OCI-LY7 (cell line): ENCODE measurements around the gene EEIG1. TPM values are rescaled to one million over a fixed set of nuclear protein-coding genes. Genes with fewer than 3 reads are reported as not detected.

Experiments
- BruUV-seq: library from RNA; stranded (reverse); fragments of 400-500 nt; replicated peaks from 2 replicates; lab custom pipeline; 2021; lab: Mats Ljungman, UMichigan
- CTCF ChIA-PET: fragments of 300-600 bp; sonication (Branson Sonifier 250); formaldehyde crosslinking; loops from one replicate; lab custom pipeline; 2022; ENCODE audit warnings: antibody characterized with exemption; ENCODE audit not compliant: unreplicated experiment; lab: Charles Lee
- POLR2A ChIA-PET: fragments of 300-600 bp; sonication (Branson Sonifier 250); formaldehyde crosslinking; loops from one replicate; lab custom pipeline; 2022; ENCODE audit warnings: antibody characterized with exemption; lab: Charles Lee
- DNase-seq: peaks from one replicate; pipeline ENCODE4 v3.0.0-alpha.2; 2015; ENCODE audit warnings: low spot score
- H2AFZ ChIP-seq: fragments of 200-600 bp; sonication (generic), shearing (Covaris generic); 2 replicates; pipeline ENCODE4 v1.6.1; 2014; ENCODE audit warnings: mild to moderate bottlenecking, antibody characterized with exemption, low read length, moderate library complexity
- H3K27ac ChIP-seq: fragments of 200-600 bp; sonication (generic); 2 replicates; pipeline ENCODE4 v1.5.1; 2014; ENCODE audit warnings: mixed run types, low read depth, mild to moderate bottlenecking, moderate library complexity, low read length, inconsistent platforms; ENCODE audit not compliant: poor library complexity, severe bottlenecking
- H3K36me3 ChIP-seq: fragments of 200-600 bp; sonication (generic); 2 replicates; pipeline ENCODE4 v1.6.1; 2014; ENCODE audit warnings: mild to moderate bottlenecking, antibody characterized with exemption, low read length, moderate library complexity, mixed read lengths; ENCODE audit not compliant: insufficient read depth
- H3K4me1 ChIP-seq: fragments of 200-600 bp; sonication (generic); 2 replicates; pipeline ENCODE4 v1.5.1; 2014; ENCODE audit warnings: mild to moderate bottlenecking, low read length; ENCODE audit not compliant: insufficient read depth, poor library complexity, severe bottlenecking
- H3K4me2 ChIP-seq: fragments of 200-600 bp; sonication (generic); 2 replicates; pipeline ENCODE4 v1.6.1; 2014; ENCODE audit warnings: mild to moderate bottlenecking, low read length
- H3K4me3 ChIP-seq: fragments of 200-600 bp; sonication (generic); 2 replicates; pipeline ENCODE4 v1.5.1; 2014; ENCODE audit warnings: mild to moderate bottlenecking, low read depth, low read length; ENCODE audit not compliant: poor library complexity, severe bottlenecking
- H3K79me2 ChIP-seq: fragments of 200-600 bp; sonication (generic); 2 replicates; pipeline ENCODE4 v1.6.1; 2016; ENCODE audit warnings: low read depth, mild to moderate bottlenecking, low read length, moderate library complexity, mixed read lengths; ENCODE audit not compliant: insufficient read depth
- H3K9me2 ChIP-seq: fragments of 200-600 bp; sonication (generic); 2 replicates; pipeline ENCODE4 v1.6.1; 2016; ENCODE audit warnings: mild to moderate bottlenecking, low read length, mixed read lengths; ENCODE audit not compliant: insufficient read depth
- H3K9me3 ChIP-seq: fragments of 200-600 bp; sonication (generic); 2 replicates; pipeline ENCODE4 v1.6.1; 2014; ENCODE audit warnings: mild to moderate bottlenecking, mixed run types, low read length, mixed read lengths
- H4K20me1 ChIP-seq: fragments of 200-600 bp; sonication (generic); 2 replicates; pipeline ENCODE4 v1.6.1; 2014; ENCODE audit warnings: mild to moderate bottlenecking, antibody characterized with exemption, low read length, moderate library complexity, mixed read lengths; ENCODE audit not compliant: insufficient read depth
- CTCF ChIP-seq: fragments of 200-600 bp; sonication (generic); conservative IDR thresholded peaks from 2 replicates; pipeline ENCODE4 v1.5.1; 2014; ENCODE audit warnings: mild to moderate bottlenecking, antibody characterized with exemption, low read length, moderate library complexity, mixed read lengths
- EZH2phosphoT487 ChIP-seq: fragments of 200-600 bp; sonication (generic); IDR thresholded peaks from 2 replicates; pipeline ENCODE4 v1.6.1; 2018; ENCODE audit warnings: low read depth, borderline replicate concordance, mild to moderate bottlenecking, mixed run types, antibody characterized with exemption, low read length, moderate library complexity, mixed read lengths
- intact Hi-C: fragments of 100-400 bp; cut with micrococcal nuclease; formaldehyde crosslinking; loops from one replicate; pipeline ENCODE4 v1.10.0; 2022; ENCODE audit not compliant: unreplicated experiment
- total RNA-seq, 2 experiments: library from RNA; depleted of rRNA in 1 of 2; stranded (reverse); fragments of >200 nt in 1 of 2; shearing (Covaris generic) in 1 of 2; gene quantifications; 2 replicates each; pipeline ENCODE4 v1.2.3, GENCODE V29; 2014 to 2022

EEIG1 gene
- total RNA-seq, 2 experiments from 2014 or later: 25.8 to 60.1 TPM

GRCh38 chr9:127979333-127980059, 1.3 kb downstream of the EEIG1 start:
- peaks cover 70% of the 10 kb centered on the region for H3K79me2 ChIP-seq
- intact Hi-C loops: loop anchor here (1.0 to 5.0 kb wide), 3 partner anchors 24 to 202 kb away; partner anchors contain the start of gene SH2D3C
- no TSS peak for BruUV-seq

GRCh38 chr9:127979015-127979332, 1.8 kb downstream of the EEIG1 start:
- Histone ChIP-seq H3K79me2 (peaks cover 75% of the 10 kb centered on the region), H3K36me3 (peaks cover 56% of the 10 kb centered on the region), H3K4me3 (peak overlapping the region; percentile 80), H2AFZ (no peak overlapping the region), H4K20me1 (peaks cover 33% of the 10 kb centered on the region; the same call in 1 of the 2 replicates), H3K4me1 (peaks cover 68% of the 10 kb centered on the region), H3K9me3 (no peaks in the 10 kb centered on the region), H3K4me2 (peak overlapping the region; percentile 84), H3K27ac (peak overlapping the region; percentile 65), H3K9me2 (no peaks in the 10 kb centered on the region)
- ChIA-PET POLR2A (interaction anchor here (0.5 to 1.1 kb wide), 5 partner anchors 13 to 310 kb away, joined by 3 to 7 read pairs (median 3); no protein-coding TSS in a partner anchor), CTCF (no interaction called here)
- DNase-seq: no peak
- TF ChIP-seq CTCF (no peak), EZH2phosphoT487 (no peak)
- intact Hi-C loops: loop anchor here (1.0 kb wide), 1 partner anchor 24 kb away; no protein-coding TSS in a partner anchor
- no TSS peak for BruUV-seq

More at GRCh38 chr9:127979333-127980059, 1.3 kb downstream of the EEIG1 start:
- no peaks in the 10 kb centered on the region for H3K9me2 ChIP-seq
- TF ChIP-seq CTCF: no peak
- no peak for TF ChIP-seq EZH2phosphoT487
- peaks cover 33% of the 10 kb centered on the region; the same call in 1 of the 2 replicates for H4K20me1 ChIP-seq
- H2AFZ ChIP-seq: no peak overlapping the region
- peaks cover 51% of the 10 kb centered on the region for H3K36me3 ChIP-seq
- H3K27ac ChIP-seq: peak overlapping the region; percentile 65
- CTCF ChIA-PET: no interaction called here
- POLR2A ChIA-PET: interaction anchor here (0.5 to 3.3 kb wide), 4 partner anchors 8 to 59 kb away, joined by 3 to 19 read pairs (median 5); no protein-coding TSS in a partner anchor
- H3K9me3 ChIP-seq: no peaks in the 10 kb centered on the region
- peaks cover 68% of the 10 kb centered on the region for H3K4me1 ChIP-seq
- H3K4me2 ChIP-seq: peak overlapping the region; percentile 84
- DNase-seq: peak; percentile 84
- peak overlapping the region; percentile 80 for H3K4me3 ChIP-seq
